HepG2 (cell line): Measurements from ENCODE around the gene ABHD3. TPM values are rescaled to one million over a fixed set of nuclear protein-coding genes. Genes with fewer than 3 reads are reported as not detected.

Experiments used
- CHD2 ChIP-seq: IDR thresholded peaks from 2 replicates; pipeline ENCODE4 v1.6.1; 2011; ENCODE audit warnings: low read depth, low read length, improper control_type of control experiment
- SOX13 ChIP-seq, 3 experiments: fragments of 450-650 bp in 1 of 3; sonication (generic) in 1 of 3; formaldehyde crosslinking in 1 of 3; IDR thresholded peaks in 2 of 3; conservative IDR thresholded peaks in 1 of 3; 2 replicates each; pipeline versions ENCODE4 v1.5.0 to v1.6.1; 2016 to 2020; ENCODE audit warnings: antibody characterized with exemption in 1 of 3, mild to moderate bottlenecking in 1 of 3, missing compliant biosample characterization in 1 of 3, missing genetic modification reagents in 1 of 3, moderate library complexity in 1 of 3
- SRSF4 ChIP-seq: fragments of 200-400 bp; formaldehyde crosslinking; IDR thresholded peaks from one replicate; pipeline ENCODE4 v1.6.1; 2018; ENCODE audit warnings: mild to moderate bottlenecking, low read depth, low read length, moderate library complexity; ENCODE audit not compliant: poor library complexity, severe bottlenecking
- TBX3 ChIP-seq: fragments of 450-650 bp; IDR thresholded peaks from 2 replicates; pipeline ENCODE4 v1.6.1; 2017; ENCODE audit warnings: antibody characterized with exemption, mild to moderate bottlenecking, inconsistent platforms, borderline replicate concordance
- TGIF2 ChIP-seq: IDR thresholded peaks from 2 replicates; pipeline ENCODE4 v1.6.1; 2016; ENCODE audit warnings: control low read depth, missing compliant biosample characterization
- ZNF333 ChIP-seq: sonication (generic); formaldehyde crosslinking; IDR thresholded peaks from 2 replicates; pipeline ENCODE4 v1.4.0; 2020; ENCODE audit warnings: mild to moderate bottlenecking, missing genetic modification reagents, borderline replicate concordance
- ZNF547 ChIP-seq: sonication (generic); formaldehyde crosslinking; IDR thresholded peaks from 2 replicates; pipeline ENCODE4 v1.5.1; 2020; ENCODE audit warnings: mild to moderate bottlenecking, missing genetic modification reagents
- polyA plus RNA-seq, 8 experiments: library from polyadenylated mRNA; depleted of rRNA in 3 of 8; stranded (reverse) in 7 of 8; unstranded in 1 of 8; fragments of >200 nt; fragmentation: Illumina TruSeq in 4 of 8; extraction: Trizol in 4 of 8; gene quantifications; 2 replicates each; pipeline versions ENCODE4 v1.2.1 to v1.2.3, GENCODE V29; 2011 to 2016; ENCODE audit warnings: low read depth in 4 of 8, missing spikeins in 1 of 8, mixed read lengths in 1 of 8; ENCODE audit not compliant: insufficient read depth in 1 of 8
- total RNA-seq, 5 experiments: library from RNA; depleted of rRNA; stranded (reverse); fragments of >200 nt; fragmentation: Illumina TruSeq; extraction: Trizol; gene quantifications; 2 replicates each; pipeline ENCODE4 v1.2.3, GENCODE V29; 2016; ENCODE audit warnings: low read depth in 1 of 5
- TF ChIP-seq, protein P1 (sequence below): sonication (generic); formaldehyde crosslinking; IDR thresholded peaks from 2 replicates; pipeline ENCODE4 v1.4.0; 2020; ENCODE audit warnings: mild to moderate bottlenecking, low read depth, missing genetic modification reagents
- TF ChIP-seq, protein P2 (sequence below): IDR thresholded peaks from 2 replicates; pipeline ENCODE4 v1.6.1; 2016; ENCODE audit warnings: low read depth, missing genetic modification reagents, missing compliant biosample characterization
- TF ChIP-seq, protein P3 (sequence below): sonication (generic); formaldehyde crosslinking; IDR thresholded peaks from 2 replicates; pipeline ENCODE4 v1.8.1; 2023; ENCODE audit warnings: mild to moderate bottlenecking, moderate library complexity, missing genetic modification reagents
- TF ChIP-seq, protein P4 (sequence below): sonication (generic); formaldehyde crosslinking; IDR thresholded peaks from 2 replicates; pipeline ENCODE4 v1.4.0; 2020; ENCODE audit warnings: mild to moderate bottlenecking, low read depth, missing genetic modification reagents
- TF ChIP-seq, protein P5 (sequence below): sonication (generic); formaldehyde crosslinking; IDR thresholded peaks from 2 replicates; pipeline ENCODE4 v1.4.0; 2020; ENCODE audit warnings: missing genetic modification reagents, borderline replicate concordance

The ABHD3 gene
- total and polyA plus RNA-seq, 2 of the 13 experiments (the other 11 are each of a cell fraction or from before 2014, with no cell fraction given) = 32.1 to 40.2 TPM

DNA sequence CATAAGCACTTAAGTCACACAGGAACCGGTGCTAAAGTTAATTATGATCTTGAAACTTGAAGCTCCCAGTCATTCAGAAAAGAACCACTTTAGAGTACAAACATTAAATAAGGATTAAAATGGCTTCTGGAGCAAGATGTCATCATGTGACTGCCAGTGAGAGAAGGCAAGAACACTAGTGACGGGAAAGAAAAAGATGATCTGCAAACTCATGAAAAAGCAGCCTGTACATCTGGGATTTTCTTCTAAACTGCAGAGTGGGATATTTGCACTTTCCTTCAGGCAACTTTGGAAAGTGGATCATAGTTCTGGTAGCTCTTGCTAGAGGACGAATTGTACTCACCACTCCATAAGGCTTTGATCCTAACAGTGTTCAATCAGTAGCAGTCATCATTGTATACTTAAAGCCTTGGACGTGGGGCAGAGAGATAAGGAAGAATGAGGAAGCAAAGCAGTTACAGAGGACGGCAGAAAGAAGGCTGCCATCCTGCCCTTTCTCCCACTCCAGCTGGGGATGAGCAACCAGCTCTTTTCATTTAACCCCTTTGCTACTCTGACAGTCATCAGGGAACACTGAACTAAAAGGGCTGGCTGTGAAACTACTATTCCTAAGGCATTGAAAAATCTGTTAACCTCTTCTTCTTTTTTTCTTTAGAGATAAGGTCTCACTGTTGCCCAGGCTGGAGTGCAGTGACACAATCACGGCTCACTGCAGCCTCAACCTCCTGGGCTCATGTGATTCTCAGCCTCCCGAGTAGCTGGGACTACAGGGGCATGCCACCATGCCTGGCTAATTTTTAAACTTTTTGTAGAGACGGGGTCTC, 18.1 kb downstream of the ABHD3 start (continued):
- TF ChIP-seq, protein P1, sequence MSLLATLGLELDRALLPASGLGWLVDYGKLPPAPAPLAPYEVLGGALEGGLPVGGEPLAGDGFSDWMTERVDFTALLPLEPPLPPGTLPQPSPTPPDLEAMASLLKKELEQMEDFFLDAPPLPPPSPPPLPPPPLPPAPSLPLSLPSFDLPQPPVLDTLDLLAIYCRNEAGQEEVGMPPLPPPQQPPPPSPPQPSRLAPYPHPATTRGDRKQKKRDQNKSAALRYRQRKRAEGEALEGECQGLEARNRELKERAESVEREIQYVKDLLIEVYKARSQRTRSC (CRISPR knock-in tag) = no peak
- no peak; the same call in 1 of the 2 replicates for TF ChIP-seq ZNF547 (CRISPR knock-in tag)
- TF ChIP-seq, protein P2, sequence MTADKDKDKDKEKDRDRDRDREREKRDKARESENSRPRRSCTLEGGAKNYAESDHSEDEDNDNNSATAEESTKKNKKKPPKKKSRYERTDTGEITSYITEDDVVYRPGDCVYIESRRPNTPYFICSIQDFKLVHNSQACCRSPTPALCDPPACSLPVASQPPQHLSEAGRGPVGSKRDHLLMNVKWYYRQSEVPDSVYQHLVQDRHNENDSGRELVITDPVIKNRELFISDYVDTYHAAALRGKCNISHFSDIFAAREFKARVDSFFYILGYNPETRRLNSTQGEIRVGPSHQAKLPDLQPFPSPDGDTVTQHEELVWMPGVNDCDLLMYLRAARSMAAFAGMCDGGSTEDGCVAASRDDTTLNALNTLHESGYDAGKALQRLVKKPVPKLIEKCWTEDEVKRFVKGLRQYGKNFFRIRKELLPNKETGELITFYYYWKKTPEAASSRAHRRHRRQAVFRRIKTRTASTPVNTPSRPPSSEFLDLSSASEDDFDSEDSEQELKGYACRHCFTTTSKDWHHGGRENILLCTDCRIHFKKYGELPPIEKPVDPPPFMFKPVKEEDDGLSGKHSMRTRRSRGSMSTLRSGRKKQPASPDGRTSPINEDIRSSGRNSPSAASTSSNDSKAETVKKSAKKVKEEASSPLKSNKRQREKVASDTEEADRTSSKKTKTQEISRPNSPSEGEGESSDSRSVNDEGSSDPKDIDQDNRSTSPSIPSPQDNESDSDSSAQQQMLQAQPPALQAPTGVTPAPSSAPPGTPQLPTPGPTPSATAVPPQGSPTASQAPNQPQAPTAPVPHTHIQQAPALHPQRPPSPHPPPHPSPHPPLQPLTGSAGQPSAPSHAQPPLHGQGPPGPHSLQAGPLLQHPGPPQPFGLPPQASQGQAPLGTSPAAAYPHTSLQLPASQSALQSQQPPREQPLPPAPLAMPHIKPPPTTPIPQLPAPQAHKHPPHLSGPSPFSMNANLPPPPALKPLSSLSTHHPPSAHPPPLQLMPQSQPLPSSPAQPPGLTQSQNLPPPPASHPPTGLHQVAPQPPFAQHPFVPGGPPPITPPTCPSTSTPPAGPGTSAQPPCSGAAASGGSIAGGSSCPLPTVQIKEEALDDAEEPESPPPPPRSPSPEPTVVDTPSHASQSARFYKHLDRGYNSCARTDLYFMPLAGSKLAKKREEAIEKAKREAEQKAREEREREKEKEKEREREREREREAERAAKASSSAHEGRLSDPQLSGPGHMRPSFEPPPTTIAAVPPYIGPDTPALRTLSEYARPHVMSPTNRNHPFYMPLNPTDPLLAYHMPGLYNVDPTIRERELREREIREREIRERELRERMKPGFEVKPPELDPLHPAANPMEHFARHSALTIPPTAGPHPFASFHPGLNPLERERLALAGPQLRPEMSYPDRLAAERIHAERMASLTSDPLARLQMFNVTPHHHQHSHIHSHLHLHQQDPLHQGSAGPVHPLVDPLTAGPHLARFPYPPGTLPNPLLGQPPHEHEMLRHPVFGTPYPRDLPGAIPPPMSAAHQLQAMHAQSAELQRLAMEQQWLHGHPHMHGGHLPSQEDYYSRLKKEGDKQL = no peak
- TF ChIP-seq, protein P3, sequence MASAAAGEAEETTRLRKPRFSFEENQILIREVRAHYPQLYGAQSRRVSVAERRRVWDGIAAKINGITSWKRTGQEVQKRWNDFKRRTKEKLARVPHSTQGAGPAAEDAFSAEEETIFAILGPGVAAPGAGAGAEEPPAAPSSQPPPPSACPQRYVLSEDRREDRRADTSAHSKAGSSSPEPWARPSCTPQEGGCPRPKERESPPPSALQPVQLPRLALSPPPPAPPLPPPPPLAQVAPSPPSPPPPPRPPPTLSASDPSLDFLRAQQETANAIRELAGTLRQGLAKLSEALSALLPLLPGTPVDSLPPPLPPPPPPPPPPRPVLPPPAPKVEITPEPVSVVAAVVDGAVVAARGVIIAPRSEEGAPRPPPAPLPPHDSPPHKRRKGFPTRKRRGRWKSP (CRISPR knock-in tag) = no peak
- TF ChIP-seq, protein P4, sequence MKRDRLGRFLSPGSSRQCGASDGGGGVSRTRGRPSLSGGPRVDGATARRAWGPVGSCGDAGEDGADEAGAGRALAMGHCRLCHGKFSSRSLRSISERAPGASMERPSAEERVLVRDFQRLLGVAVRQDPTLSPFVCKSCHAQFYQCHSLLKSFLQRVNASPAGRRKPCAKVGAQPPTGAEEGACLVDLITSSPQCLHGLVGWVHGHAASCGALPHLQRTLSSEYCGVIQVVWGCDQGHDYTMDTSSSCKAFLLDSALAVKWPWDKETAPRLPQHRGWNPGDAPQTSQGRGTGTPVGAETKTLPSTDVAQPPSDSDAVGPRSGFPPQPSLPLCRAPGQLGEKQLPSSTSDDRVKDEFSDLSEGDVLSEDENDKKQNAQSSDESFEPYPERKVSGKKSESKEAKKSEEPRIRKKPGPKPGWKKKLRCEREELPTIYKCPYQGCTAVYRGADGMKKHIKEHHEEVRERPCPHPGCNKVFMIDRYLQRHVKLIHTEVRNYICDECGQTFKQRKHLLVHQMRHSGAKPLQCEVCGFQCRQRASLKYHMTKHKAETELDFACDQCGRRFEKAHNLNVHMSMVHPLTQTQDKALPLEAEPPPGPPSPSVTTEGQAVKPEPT (CRISPR knock-in tag) = no peak
- no peak for TF ChIP-seq ZNF333 (CRISPR knock-in tag)
- peak; percentile 57; the same call in 1 of the 2 replicates for TF ChIP-seq SOX13 (IDR thresholded peaks at IDR 0.05)
- peak in 1 of 2 experiments; percentile 80; a peak in 2 of 4 replicates for TF ChIP-seq SOX13 (CRISPR knock-in tag; conservative IDR thresholded peaks at IDR 0.05 in 1 of 2, IDR thresholded peaks at IDR 0.05 in 1 of 2)
- TF ChIP-seq SRSF4 = no peak
- TF ChIP-seq, protein P5, sequence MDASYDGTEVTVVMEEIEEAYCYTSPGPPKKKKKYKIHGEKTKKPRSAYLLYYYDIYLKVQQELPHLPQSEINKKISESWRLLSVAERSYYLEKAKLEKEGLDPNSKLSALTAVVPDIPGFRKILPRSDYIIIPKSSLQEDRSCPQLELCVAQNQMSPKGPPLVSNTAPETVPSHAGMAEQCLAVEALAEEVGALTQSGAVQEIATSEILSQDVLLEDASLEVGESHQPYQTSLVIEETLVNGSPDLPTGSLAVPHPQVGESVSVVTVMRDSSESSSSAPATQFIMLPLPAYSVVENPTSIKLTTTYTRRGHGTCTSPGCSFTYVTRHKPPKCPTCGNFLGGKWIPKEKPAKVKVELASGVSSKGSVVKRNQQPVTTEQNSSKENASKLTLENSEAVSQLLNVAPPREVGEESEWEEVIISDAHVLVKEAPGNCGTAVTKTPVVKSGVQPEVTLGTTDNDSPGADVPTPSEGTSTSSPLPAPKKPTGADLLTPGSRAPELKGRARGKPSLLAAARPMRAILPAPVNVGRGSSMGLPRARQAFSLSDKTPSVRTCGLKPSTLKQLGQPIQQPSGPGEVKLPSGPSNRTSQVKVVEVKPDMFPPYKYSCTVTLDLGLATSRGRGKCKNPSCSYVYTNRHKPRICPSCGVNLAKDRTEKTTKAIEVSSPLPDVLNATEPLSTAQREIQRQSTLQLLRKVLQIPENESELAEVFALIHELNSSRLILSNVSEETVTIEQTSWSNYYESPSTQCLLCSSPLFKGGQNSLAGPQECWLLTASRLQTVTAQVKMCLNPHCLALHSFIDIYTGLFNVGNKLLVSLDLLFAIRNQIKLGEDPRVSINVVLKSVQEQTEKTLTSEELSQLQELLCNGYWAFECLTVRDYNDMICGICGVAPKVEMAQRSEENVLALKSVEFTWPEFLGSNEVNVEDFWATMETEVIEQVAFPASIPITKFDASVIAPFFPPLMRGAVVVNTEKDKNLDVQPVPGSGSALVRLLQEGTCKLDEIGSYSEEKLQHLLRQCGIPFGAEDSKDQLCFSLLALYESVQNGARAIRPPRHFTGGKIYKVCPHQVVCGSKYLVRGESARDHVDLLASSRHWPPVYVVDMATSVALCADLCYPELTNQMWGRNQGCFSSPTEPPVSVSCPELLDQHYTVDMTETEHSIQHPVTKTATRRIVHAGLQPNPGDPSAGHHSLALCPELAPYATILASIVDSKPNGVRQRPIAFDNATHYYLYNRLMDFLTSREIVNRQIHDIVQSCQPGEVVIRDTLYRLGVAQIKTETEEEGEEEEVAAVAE (CRISPR knock-in tag) = no peak
- no peak for TF ChIP-seq CHD2
- peak; percentile 69; the same call in 1 of the 2 replicates for TF ChIP-seq TBX3
- TF ChIP-seq TGIF2 (CRISPR knock-in tag) = no peak; the same call in 1 of the 2 replicates
